K562 (cell line): Measurements from ENCODE around the gene GLIPR1L1. TPM values are rescaled to one million over a fixed set of nuclear protein-coding genes. Genes with fewer than 3 reads are reported as not detected.
A peak's percentile ranks its signal among the peaks of the same experiment; 100 is the strongest.

Experiments
- BRF1 ChIP-seq: IDR thresholded peaks from 3 replicates; pipeline ENCODE4 v1.6.1; 2011; ENCODE audit warnings: borderline replicate concordance, mild to moderate bottlenecking; ENCODE audit not compliant: insufficient read length; ENCODE audit errors: extremely low read depth
- CHD1 ChIP-seq: fragments of 200-600 bp; sonication (generic); IDR thresholded peaks from one replicate; pipeline ENCODE4 v1.6.1; 2012; ENCODE audit warnings: mild to moderate bottlenecking, moderate library complexity, low read length, inconsistent platforms
- CTBP1 ChIP-seq: fragments of 450-650 bp; IDR thresholded peaks from 2 replicates; pipeline ENCODE4 v1.6.1; 2016; ENCODE audit warnings: borderline replicate concordance
- ERF ChIP-seq: fragments of 450-650 bp; formaldehyde crosslinking; IDR thresholded peaks from 2 replicates; pipeline ENCODE4 v1.4.0; 2020; ENCODE audit warnings: mild to moderate bottlenecking, mixed read lengths
- ETV1 ChIP-seq: fragments of 450-650 bp; conservative IDR thresholded peaks from 2 replicates; pipeline ENCODE4 v1.6.1; 2016; ENCODE audit warnings: missing genetic modification characterization, control low read depth, low read depth, missing compliant biosample characterization
- HMGN3 ChIP-seq: IDR thresholded peaks from 2 replicates; pipeline ENCODE4 v1.6.1; 2011; ENCODE audit warnings: borderline replicate concordance, low read depth, mild to moderate bottlenecking, mixed read lengths, low read length; ENCODE audit not compliant: insufficient read length; ENCODE audit errors: extremely low read depth
- HNRNPH1 ChIP-seq: fragments of 200-400 bp; formaldehyde crosslinking; optimal IDR thresholded peaks from 2 replicates; pipeline ENCODE3; 2017; ENCODE audit warnings: low read depth, mild to moderate bottlenecking, low read length, moderate library complexity
- MAX ChIP-seq: sonication (generic); formaldehyde crosslinking; IDR thresholded peaks from 2 replicates; pipeline ENCODE4 v1.9.0; 2022; ENCODE audit warnings: mild to moderate bottlenecking, missing genetic modification reagents
- MXI1 ChIP-seq: IDR thresholded peaks from 2 replicates; pipeline ENCODE4 v1.6.1; 2011; ENCODE audit warnings: low read depth, mild to moderate bottlenecking, improper control_type of control experiment, low read length
- NR0B1 ChIP-seq: fragments of 450-650 bp; IDR thresholded peaks from one replicate; pipeline ENCODE4 v1.6.1; 2018; ENCODE audit warnings: mild to moderate bottlenecking, moderate library complexity; ENCODE audit not compliant: partially characterized antibody
- RHOXF2B ChIP-seq: fragments of 250-450 bp; sonication (Bioruptor Pico); conservative IDR thresholded peaks from 2 replicates; pipeline ENCODE4 v1.5.1; 2021
- SP1 ChIP-seq: sonication (generic); formaldehyde crosslinking; IDR thresholded peaks from 2 replicates; pipeline ENCODE4 v1.8.1; 2022; ENCODE audit warnings: mild to moderate bottlenecking, missing genetic modification reagents
- TRIM25 ChIP-seq: fragments of 450-650 bp; IDR thresholded peaks from 2 replicates; pipeline ENCODE4 v1.7.0; 2016; ENCODE audit warnings: borderline replicate concordance
- WHSC1 ChIP-seq: IDR thresholded peaks from one replicate; pipeline ENCODE4 v1.6.1; 2012; ENCODE audit warnings: low read length, control low read depth, inconsistent platforms
- ZNF239 ChIP-seq: fragments of 250-450 bp; sonication (Bioruptor Pico); IDR thresholded peaks from 2 replicates; pipeline ENCODE4 v1.4.0; 2020; ENCODE audit warnings: mild to moderate bottlenecking
- ZNF445 ChIP-seq: fragments of 250-450 bp; sonication (Bioruptor Pico); IDR thresholded peaks from 2 replicates; pipeline ENCODE4 v1.4.0; 2020; ENCODE audit warnings: low read depth, mild to moderate bottlenecking, moderate library complexity
- polyA plus RNA-seq, 8 experiments: library from polyadenylated mRNA; depleted of rRNA in 4 of 8; stranded (reverse) in 5 of 8; unstranded in 3 of 8; fragments of >200 nt; fragmentation: Nextera tagmentation in 2 of 8; fragmentation: Illumina TruSeq in 1 of 8; extraction: Ambion mirVana in 2 of 8; extraction: Trizol in 1 of 8; gene quantifications; 2 replicates each; pipeline versions ENCODE4 v1.2.1 to v1.2.3, GENCODE V29; 2011 to 2014; ENCODE audit warnings: inconsistent platforms in 1 of 8, missing spikeins in 1 of 8
- total RNA-seq, 7 experiments: library from RNA; depleted of rRNA in 6 of 7; stranded (reverse); fragments of >200 nt in 6 of 7; fragmentation: Illumina TruSeq in 2 of 7; extraction: Trizol in 2 of 7; gene quantifications; 2 replicates each; pipeline versions ENCODE4 v1.2.1 to v1.2.3, GENCODE V29; 2011 to 2021; ENCODE audit warnings: low replicate concordance in 1 of 7
- TF ChIP-seq, protein P1 (sequence below): IDR thresholded peaks from 2 replicates; pipeline ENCODE4 v1.6.1; 2014; ENCODE audit warnings: antibody characterized with exemption
- TF ChIP-seq, protein P2 (sequence below): fragments of 250-450 bp; sonication (Bioruptor Pico); IDR thresholded peaks from 2 replicates; pipeline ENCODE4 v1.5.0; 2021; ENCODE audit warnings: mild to moderate bottlenecking, borderline replicate concordance
- TF ChIP-seq, protein P3 (sequence below): fragments of 250-450 bp; sonication (Bioruptor Pico); IDR thresholded peaks from 2 replicates; pipeline ENCODE4 v1.5.0; 2021

The GLIPR1L1 gene
- total and polyA plus RNA-seq, 9 of the 15 experiments (the other 6 are each of a cell fraction or from before 2014, with no cell fraction given), result not detected

- no peak for TF ChIP-seq NR0B1
- TF ChIP-seq ZNF239 (CRISPR knock-in tag), result no peak
- no peak for TF ChIP-seq BRF1
- TF ChIP-seq TRIM25, result no peak
- no peak; the same call in 1 of the 2 replicates for TF ChIP-seq MAX (CRISPR knock-in tag)
- no peak for TF ChIP-seq ZNF445 (CRISPR knock-in tag)
- TF ChIP-seq HMGN3, result peak; percentile 55
- peak; percentile 72 for TF ChIP-seq ETV1
- TF ChIP-seq, protein P1, sequence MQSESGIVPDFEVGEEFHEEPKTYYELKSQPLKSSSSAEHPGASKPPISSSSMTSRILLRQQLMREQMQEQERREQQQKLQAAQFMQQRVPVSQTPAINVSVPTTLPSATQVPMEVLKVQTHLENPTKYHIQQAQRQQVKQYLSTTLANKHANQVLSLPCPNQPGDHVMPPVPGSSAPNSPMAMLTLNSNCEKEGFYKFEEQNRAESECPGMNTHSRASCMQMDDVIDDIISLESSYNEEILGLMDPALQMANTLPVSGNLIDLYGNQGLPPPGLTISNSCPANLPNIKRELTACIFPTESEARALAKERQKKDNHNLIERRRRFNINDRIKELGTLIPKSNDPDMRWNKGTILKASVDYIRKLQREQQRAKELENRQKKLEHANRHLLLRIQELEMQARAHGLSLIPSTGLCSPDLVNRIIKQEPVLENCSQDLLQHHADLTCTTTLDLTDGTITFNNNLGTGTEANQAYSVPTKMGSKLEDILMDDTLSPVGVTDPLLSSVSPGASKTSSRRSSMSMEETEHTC, result no peak
- TF ChIP-seq MXI1, result no peak
- TF ChIP-seq HNRNPH1, result no peak
- TF ChIP-seq WHSC1, result no peak
- TF ChIP-seq CHD1, result no peak
- TF ChIP-seq, protein P2, sequence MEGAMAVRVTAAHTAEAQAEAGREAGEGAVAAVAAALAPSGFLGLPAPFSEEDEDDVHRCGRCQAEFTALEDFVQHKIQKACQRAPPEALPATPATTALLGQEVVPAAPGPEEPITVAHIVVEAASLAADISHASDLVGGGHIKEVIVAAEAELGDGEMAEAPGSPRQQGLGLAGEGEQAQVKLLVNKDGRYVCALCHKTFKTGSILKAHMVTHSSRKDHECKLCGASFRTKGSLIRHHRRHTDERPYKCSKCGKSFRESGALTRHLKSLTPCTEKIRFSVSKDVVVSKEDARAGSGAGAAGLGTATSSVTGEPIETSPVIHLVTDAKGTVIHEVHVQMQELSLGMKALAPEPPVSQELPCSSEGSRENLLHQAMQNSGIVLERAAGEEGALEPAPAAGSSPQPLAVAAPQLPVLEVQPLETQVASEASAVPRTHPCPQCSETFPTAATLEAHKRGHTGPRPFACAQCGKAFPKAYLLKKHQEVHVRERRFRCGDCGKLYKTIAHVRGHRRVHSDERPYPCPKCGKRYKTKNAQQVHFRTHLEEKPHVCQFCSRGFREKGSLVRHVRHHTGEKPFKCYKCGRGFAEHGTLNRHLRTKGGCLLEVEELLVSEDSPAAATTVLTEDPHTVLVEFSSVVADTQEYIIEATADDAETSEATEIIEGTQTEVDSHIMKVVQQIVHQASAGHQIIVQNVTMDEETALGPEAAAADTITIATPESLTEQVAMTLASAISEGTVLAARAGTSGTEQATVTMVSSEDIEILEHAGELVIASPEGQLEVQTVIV, result no peak
- TF ChIP-seq RHOXF2B, result no peak
- peak; percentile 55; the same call in 1 of the 2 replicates for TF ChIP-seq CTBP1
- TF ChIP-seq ERF, result no peak
- TF ChIP-seq SP1 (CRISPR knock-in tag), result peak; percentile 65; the same call in 1 of the 2 replicates
- TF ChIP-seq, protein P3, sequence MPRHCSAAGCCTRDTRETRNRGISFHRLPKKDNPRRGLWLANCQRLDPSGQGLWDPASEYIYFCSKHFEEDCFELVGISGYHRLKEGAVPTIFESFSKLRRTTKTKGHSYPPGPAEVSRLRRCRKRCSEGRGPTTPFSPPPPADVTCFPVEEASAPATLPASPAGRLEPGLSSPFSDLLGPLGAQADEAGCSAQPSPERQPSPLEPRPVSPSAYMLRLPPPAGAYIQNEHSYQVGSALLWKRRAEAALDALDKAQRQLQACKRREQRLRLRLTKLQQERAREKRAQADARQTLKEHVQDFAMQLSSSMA, result no peak
Observed at GRCh38 chr12:75329918-75330826, 4.3 kb upstream of the GLIPR1L1 start, which contains the start of gene CAPS2 (continued).
